IPS-20b (cell line): ENCODE results near the gene B3GALT6.
A peak's percentile ranks its signal among the peaks of the same experiment; 100 is the strongest.

Experiments used
- H3K27ac ChIP-seq: one replicate; pipeline ENCODE4 v1.5.1; 2013; ENCODE audit warnings: low read length
- H3K27me3 ChIP-seq: 2 replicates; pipeline ENCODE4 v1.6.1; 2013; ENCODE audit warnings: mild to moderate bottlenecking, low read length, inconsistent platforms; ENCODE audit not compliant: insufficient read depth
- H3K36me3 ChIP-seq: 2 replicates; pipeline ENCODE4 v1.6.1; 2013; ENCODE audit warnings: low read depth, mild to moderate bottlenecking, inconsistent platforms, low read length, moderate library complexity; ENCODE audit not compliant: insufficient read depth
- H3K4me1 ChIP-seq: 2 replicates; pipeline ENCODE4 v1.6.1; 2013; ENCODE audit warnings: mild to moderate bottlenecking, control low read depth, inconsistent platforms, low read length, moderate library complexity; ENCODE audit not compliant: insufficient read depth
- H3K4me3 ChIP-seq: 2 replicates; pipeline ENCODE4 v1.5.1; 2013; ENCODE audit warnings: mild to moderate bottlenecking, low read length, inconsistent platforms
- H3K9ac ChIP-seq: 2 replicates; pipeline ENCODE4 v1.6.1; 2013; ENCODE audit warnings: low read depth, mild to moderate bottlenecking, inconsistent platforms, low read length, moderate library complexity
- H3K9me3 ChIP-seq: 2 replicates; pipeline ENCODE4 v1.6.1; 2013; ENCODE audit warnings: mild to moderate bottlenecking, low read depth, low read length, inconsistent platforms; ENCODE audit not compliant: insufficient read depth

The B3GALT6 gene

GRCh38 chr1:1204425-1204920, 27.6 kb upstream of the B3GALT6 start:
- H3K4me1 ChIP-seq: no peaks in the 10 kb centered on the region
- H3K9ac ChIP-seq: no peak overlapping the region
- H3K36me3 ChIP-seq: no peaks in the 10 kb centered on the region
- H3K27me3 ChIP-seq: peaks cover 41% of the 10 kb centered on the region
- no peak overlapping the region for H3K4me3 ChIP-seq
- no peaks in the 10 kb centered on the region for H3K9me3 ChIP-seq
- no peak overlapping the region for H3K27ac ChIP-seq

GRCh38 chr1:1204998-1205768, 26.9 kb upstream of the B3GALT6 start:
- no peak overlapping the region for H3K9ac ChIP-seq
- peaks cover 35% of the 10 kb centered on the region for H3K27me3 ChIP-seq
- H3K4me1 ChIP-seq: no peaks in the 10 kb centered on the region
- H3K27ac ChIP-seq: no peak overlapping the region
- H3K36me3 ChIP-seq: no peaks in the 10 kb centered on the region
- no peak overlapping the region for H3K4me3 ChIP-seq
- no peaks in the 10 kb centered on the region for H3K9me3 ChIP-seq

DNA sequence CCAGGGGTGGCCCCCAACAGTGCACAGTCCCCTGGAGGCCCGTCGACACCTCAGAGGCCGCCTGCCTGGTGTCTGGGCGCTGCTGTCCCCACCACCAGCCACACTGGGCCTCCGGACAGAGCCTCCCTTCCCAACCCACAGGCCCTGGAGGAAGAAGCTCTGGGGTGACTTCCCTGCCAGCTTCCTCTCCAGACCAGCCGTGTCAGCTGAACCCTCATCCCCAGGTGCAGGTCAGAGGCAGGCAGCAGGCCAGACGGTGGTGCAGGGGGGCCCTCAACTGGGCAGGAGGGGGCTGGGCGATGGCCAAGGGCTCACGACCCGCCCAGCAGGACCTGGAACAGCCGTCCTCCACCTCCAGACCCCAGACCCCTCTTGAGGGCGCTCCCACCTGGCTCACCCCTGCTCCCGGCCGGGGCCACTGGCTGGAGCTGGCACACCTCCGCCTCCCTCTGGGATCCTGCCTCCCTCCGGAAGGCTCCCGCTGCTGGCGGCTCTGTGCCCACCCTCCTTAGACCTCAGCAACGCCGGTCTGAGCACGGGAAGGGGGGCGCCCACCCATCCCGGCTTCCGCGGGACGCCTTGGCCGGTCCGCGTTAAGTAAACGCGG, 26.2 kb upstream of the B3GALT6 start:
- H3K36me3 ChIP-seq: no peaks in the 10 kb centered on the region
- H3K4me3 ChIP-seq: peak overlapping the region; percentile 53; the same call in 1 of the 2 replicates
- H3K9ac ChIP-seq: no peak overlapping the region
- H3K27me3 ChIP-seq: peaks cover 30% of the 10 kb centered on the region
- no peaks in the 10 kb centered on the region for H3K9me3 ChIP-seq
- no peaks in the 10 kb centered on the region for H3K4me1 ChIP-seq
- H3K27ac ChIP-seq: no peak overlapping the region

- Histone ChIP-seq H3K36me3 (no peaks in the 10 kb centered on the region), H3K9me3 (no peaks in the 10 kb centered on the region), H3K27me3 (peaks cover 30% of the 10 kb centered on the region), H3K9ac (no peak within 1 kb of the TSS), H3K4me3 (peak within 1 kb of the TSS; percentile 53; the same call in 1 of the 2 replicates), H3K4me1 (no peaks in the 10 kb centered on the region), H3K27ac (no peak within 1 kb of the TSS)
Observed at GRCh38 chr1:1206376-1206965, 25.6 kb upstream of the B3GALT6 start, which contains the start of gene TNFRSF18. TNFRSF18 (minus strand) TSS chr1:1206592; CDS start chr1:1206571, 21 bp downstream.

GRCh38 chr1:1206966-1207531, 25.0 kb upstream of the B3GALT6 start:
- Histone ChIP-seq H3K9me3 (no peaks in the 10 kb centered on the region), H3K4me3 (peak overlapping the region; percentile 53; the same call in 1 of the 2 replicates), H3K27me3 (peaks cover 30% of the 10 kb centered on the region), H3K27ac (no peak overlapping the region), H3K36me3 (no peaks in the 10 kb centered on the region), H3K4me1 (no peaks in the 10 kb centered on the region), H3K9ac (no peak overlapping the region)

DNA sequence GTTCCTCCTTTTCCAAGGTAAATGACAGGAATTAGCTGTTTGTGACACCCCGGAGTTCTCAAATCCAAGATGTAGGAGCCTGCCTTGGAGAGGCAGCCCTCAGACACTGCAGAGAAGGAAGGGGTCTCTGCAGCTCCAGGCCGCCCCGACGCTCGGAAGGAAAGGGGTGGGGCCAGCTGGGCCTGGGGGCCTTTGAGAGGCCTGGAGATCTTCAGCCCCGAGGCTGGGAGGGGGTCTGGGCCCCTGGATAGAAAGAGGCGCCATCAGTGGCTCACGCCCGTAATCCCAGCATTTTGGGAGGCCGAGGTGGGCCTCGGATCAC, 24.5 kb upstream of the B3GALT6 start:
- no peak overlapping the region for H3K4me3 ChIP-seq
- H3K27ac ChIP-seq: no peak overlapping the region
- no peaks in the 10 kb centered on the region for H3K4me1 ChIP-seq
- H3K9ac ChIP-seq: no peak overlapping the region
- no peaks in the 10 kb centered on the region for H3K36me3 ChIP-seq
- H3K27me3 ChIP-seq: peaks cover 30% of the 10 kb centered on the region
- H3K9me3 ChIP-seq: no peaks in the 10 kb centered on the region

DNA sequence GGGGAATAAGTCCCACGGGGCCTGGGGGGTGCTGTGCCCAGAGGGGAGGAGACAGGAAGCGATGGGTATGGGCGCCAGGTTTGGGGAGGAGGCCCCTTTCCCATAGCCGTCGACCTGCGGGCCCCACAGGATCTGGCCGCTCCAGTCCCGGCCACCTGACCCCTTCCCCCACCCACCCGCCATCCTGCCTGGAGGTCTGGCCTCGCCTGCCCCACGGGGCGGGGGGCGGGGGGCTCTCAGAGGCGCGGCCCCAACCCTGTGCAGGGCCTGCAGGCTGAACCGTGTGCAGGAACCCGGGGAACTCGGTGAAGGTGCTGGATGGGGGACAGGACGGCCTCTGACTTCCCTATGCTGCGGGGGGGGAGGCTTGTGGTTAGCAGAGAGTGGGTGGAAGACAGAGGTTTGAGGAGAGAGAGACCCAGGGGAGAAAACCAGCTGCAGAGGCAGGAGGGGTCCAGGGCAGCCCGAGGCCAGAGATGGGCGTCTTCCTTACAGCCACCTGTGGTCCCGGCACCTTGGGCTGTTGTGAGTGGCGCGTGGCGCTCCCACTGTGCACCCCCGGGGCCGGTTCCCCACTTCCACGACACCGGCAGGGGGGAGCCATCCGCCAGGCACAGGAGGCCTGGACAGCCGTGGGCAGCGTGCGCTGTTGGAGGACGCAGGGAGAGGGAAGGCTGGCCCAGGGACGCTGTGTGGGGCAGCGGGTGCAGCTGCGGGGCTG, 23.2 kb upstream of the B3GALT6 start:
- Histone ChIP-seq H3K36me3 (no peaks in the 10 kb centered on the region), H3K4me3 (no peak overlapping the region), H3K4me1 (no peaks in the 10 kb centered on the region)

GRCh38 chr1:1210726-1211540, 21.1 kb upstream of the B3GALT6 start:
- Histone ChIP-seq H3K4me1 (no peaks in the 10 kb centered on the region), H3K36me3 (no peaks in the 10 kb centered on the region), H3K9me3 (no peaks in the 10 kb centered on the region), H3K9ac (no peak overlapping the region), H3K27me3 (peaks cover 17% of the 10 kb centered on the region), H3K27ac (no peak overlapping the region), H3K4me3 (no peak overlapping the region)

More for the DNA sequence above, 23.2 kb upstream of the B3GALT6 start:
- H3K9ac ChIP-seq: no peak overlapping the region
- peaks cover 30% of the 10 kb centered on the region for H3K27me3 ChIP-seq
- H3K9me3 ChIP-seq: no peaks in the 10 kb centered on the region
- H3K27ac ChIP-seq: no peak overlapping the region

DNA sequence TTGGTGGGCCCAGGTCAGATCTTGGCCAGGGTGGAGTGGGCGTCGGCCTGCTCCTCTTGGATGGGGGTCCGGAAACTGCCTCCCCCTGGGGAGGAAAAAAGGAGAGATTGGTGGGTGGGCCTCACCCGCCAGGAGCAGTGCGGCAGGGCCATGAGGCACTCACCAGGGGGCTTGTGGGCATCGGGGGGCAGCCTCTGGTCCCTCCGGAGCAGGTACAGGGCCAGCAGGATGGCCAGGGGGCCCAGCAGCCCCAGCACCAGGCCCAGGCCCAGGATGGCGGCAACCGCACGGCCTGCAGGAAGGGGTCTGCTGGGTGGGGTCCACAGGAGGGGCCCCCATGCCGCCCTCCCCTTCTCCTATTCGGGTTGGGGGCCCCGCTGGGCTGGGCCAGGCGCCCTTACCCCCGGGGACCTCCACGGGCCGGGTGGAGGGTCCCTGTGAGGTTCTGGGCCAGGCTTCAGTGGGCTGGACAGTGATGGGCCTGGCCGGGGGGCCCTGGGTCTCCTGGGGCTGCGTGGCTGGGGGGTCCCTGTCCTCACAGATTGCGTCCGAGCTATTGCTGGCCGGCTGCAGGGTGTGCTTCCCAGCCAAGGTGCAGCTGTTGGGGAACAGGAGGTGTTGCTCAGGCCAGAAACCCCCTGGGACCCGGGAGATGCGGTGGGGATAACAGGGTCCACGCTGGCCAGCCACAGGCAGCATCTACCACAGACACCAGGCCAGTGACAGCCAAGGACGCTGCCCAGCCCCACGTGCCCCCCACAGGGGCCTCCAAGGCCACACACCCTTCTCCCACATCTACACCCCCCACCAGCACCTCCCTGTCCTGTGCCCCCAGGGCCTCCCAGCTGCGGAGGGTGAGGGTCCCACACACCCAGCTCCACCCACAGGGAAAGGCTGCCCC, 20.2 kb upstream of the B3GALT6 start:
- H3K4me3 ChIP-seq: no peak overlapping the region
- H3K27me3 ChIP-seq: peaks cover 8% of the 10 kb centered on the region
- H3K27ac ChIP-seq: no peak overlapping the region
- H3K36me3 ChIP-seq: no peaks in the 10 kb centered on the region
- no peaks in the 10 kb centered on the region for H3K4me1 ChIP-seq
- no peaks in the 10 kb centered on the region for H3K9me3 ChIP-seq
- H3K9ac ChIP-seq: no peak overlapping the region

GRCh38 chr1:1212780-1213344, 19.2 kb upstream of the B3GALT6 start:
- Histone ChIP-seq H3K4me1 (no peaks in the 10 kb centered on the region), H3K36me3 (peaks cover 3% of the 10 kb centered on the region; the same call in 1 of the 2 replicates), H3K4me3 (no peak overlapping the region), H3K9ac (no peak overlapping the region), H3K27ac (no peak overlapping the region), H3K27me3 (no peaks in the 10 kb centered on the region), H3K9me3 (no peaks in the 10 kb centered on the region)
